ENCODE results near the gene CCDC195. TPM values are rescaled to one million over a fixed set of nuclear protein-coding genes. Genes with fewer than 3 reads are reported as not detected.

CCDC195 gene
- total RNA-seq, 1 experiment from 2014 or later = not detected

DNA sequence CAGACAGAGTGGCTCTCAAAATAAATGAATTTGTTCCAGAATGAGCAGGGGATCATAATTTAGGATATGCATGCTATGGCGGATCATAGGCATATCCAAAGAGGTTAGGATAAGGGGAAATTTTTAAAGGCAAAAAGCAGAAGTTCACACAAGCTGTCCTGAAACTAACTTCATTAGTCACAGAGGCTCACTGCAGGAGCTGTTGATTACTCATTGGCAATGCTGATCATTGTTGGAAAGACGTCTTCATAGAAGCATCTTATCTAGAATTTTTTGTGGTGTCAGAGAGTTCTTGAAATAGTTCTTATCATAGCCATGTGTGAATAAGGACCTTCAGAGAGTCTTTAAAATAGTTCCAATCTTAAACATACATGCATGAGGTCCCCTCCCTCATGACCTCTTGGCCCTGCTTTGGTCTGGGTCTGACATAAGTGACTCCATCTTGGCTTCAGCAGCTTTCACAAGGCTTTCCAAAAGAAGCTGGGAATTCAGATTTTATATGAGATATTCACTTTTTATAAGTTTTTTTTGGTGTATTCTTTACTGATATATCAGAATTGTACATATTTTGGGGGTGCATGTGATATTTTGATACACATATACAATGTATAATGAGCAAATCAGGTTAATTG, 7.5 kb upstream of the CCDC195 start:
- no peaks in the 10 kb centered on the region for H3K79me2 ChIP-seq (ENCODE audit: low read depth)
- no peaks in the 10 kb centered on the region for H4K20me1 ChIP-seq (ENCODE audit: insufficient read depth)
- TF ChIP-seq EZH2 (IDR thresholded peaks at IDR 0.05; ENCODE audit: low read depth) (no peak), CTCF (conservative IDR thresholded peaks at IDR 0.05) (no peak)
- no peaks in the 10 kb centered on the region for H3K27me3 ChIP-seq (ENCODE audit: insufficient read depth, low read depth)
- H3K4me3 ChIP-seq = no peak overlapping the region
- no peaks in the 10 kb centered on the region for H3K4me1 ChIP-seq (replicated peaks; ENCODE audit: insufficient read depth)
- H3F3A ChIP-seq (ENCODE audit: insufficient read depth, low read depth) = no peaks in the 10 kb centered on the region
- CTCF ChIA-PET = no interaction called here
- DNase-seq = no peak
- H3K36me3 ChIP-seq (ENCODE audit: low read depth) = no peaks in the 10 kb centered on the region
- no peak overlapping the region for H2AFZ ChIP-seq
- H3K4me2 ChIP-seq = no peak overlapping the region
- POLR2A ChIA-PET (ENCODE audit: unreplicated experiment) = no interaction called here
- no peak overlapping the region for H3K27ac ChIP-seq
- H3K9me2 ChIP-seq (ENCODE audit: insufficient read depth) = no peaks in the 10 kb centered on the region
- intact Hi-C loops (cut with micrococcal nuclease; ENCODE audit: unreplicated experiment) = no loop called here
- BruUV-seq (replicated peaks) = no TSS peak
- H3K9me3 ChIP-seq (ENCODE audit: insufficient read depth, low read depth) = peaks cover 11% of the 10 kb centered on the region; the same call in 1 of the 2 replicates

DNA sequence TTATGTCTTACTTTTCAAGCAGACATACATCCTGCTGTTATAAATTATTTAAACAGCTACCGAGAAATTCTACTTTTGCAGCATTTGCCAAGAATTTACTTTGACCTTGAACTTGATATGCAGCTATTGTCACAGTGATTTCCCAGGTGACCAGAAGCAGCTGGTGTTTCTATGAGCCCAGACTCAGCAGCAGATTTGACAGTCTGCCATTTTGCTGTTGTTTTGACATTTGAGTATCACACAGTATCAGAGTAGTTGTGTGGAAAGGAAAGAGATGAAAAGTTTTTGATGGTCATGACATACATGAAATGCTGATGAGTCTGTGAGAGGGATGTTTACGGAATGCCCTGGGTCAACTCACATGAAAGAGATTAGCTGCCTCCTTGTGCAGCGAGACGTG, 6.6 kb upstream of the CCDC195 start:
- POLR2A ChIA-PET (ENCODE audit: unreplicated experiment) = interaction anchor here (0.6 kb wide), 1 partner anchor 253 kb away, joined by 4 read pairs; no protein-coding TSS in a partner anchor
- H3K79me2 ChIP-seq (ENCODE audit: low read depth) = no peaks in the 10 kb centered on the region
- no peaks in the 10 kb centered on the region for H3K4me1 ChIP-seq (replicated peaks; ENCODE audit: insufficient read depth)
- H3K9me3 ChIP-seq (ENCODE audit: insufficient read depth, low read depth) = peaks cover 11% of the 10 kb centered on the region; the same call in 1 of the 2 replicates
- H3K36me3 ChIP-seq (ENCODE audit: low read depth) = no peaks in the 10 kb centered on the region
- H4K20me1 ChIP-seq (ENCODE audit: insufficient read depth) = no peaks in the 10 kb centered on the region
- no peaks in the 10 kb centered on the region for H3F3A ChIP-seq (ENCODE audit: insufficient read depth, low read depth)
- H3K27me3 ChIP-seq (ENCODE audit: insufficient read depth, low read depth) = no peaks in the 10 kb centered on the region
- TF ChIP-seq CTCF (conservative IDR thresholded peaks at IDR 0.05) (no peak), EZH2 (IDR thresholded peaks at IDR 0.05; ENCODE audit: low read depth) (no peak)
- no peak overlapping the region for H2AFZ ChIP-seq
- no peaks in the 10 kb centered on the region for H3K9me2 ChIP-seq (ENCODE audit: insufficient read depth)
- DNase-seq = no peak
- no peak overlapping the region for H3K4me3 ChIP-seq
- H3K4me2 ChIP-seq = no peak overlapping the region
- CTCF ChIA-PET = no interaction called here
- no TSS peak for BruUV-seq (replicated peaks)
- intact Hi-C loops (cut with micrococcal nuclease; ENCODE audit: unreplicated experiment) = no loop called here
- no peak overlapping the region for H3K27ac ChIP-seq

- POLR2A ChIA-PET (ENCODE audit: unreplicated experiment) = no interaction called here
- Histone ChIP-seq H3K9me2 (ENCODE audit: insufficient read depth) (no peaks in the 10 kb centered on the region), H3K4me2 (no peak overlapping the region), H3F3A (ENCODE audit: insufficient read depth, low read depth) (no peaks in the 10 kb centered on the region), H3K4me3 (no peak overlapping the region), H3K36me3 (ENCODE audit: low read depth) (no peaks in the 10 kb centered on the region), H4K20me1 (ENCODE audit: insufficient read depth) (no peaks in the 10 kb centered on the region), H3K4me1 (replicated peaks; ENCODE audit: insufficient read depth) (no peaks in the 10 kb centered on the region), H3K9me3 (ENCODE audit: insufficient read depth, low read depth) (peaks cover 11% of the 10 kb centered on the region; the same call in 1 of the 2 replicates), H3K79me2 (ENCODE audit: low read depth) (no peaks in the 10 kb centered on the region), H3K27ac (no peak overlapping the region), H3K27me3 (ENCODE audit: insufficient read depth, low read depth) (no peaks in the 10 kb centered on the region), H2AFZ (no peak overlapping the region)
- DNase-seq = peak in 1 of 2 experiments; percentile 6
- BruUV-seq (replicated peaks) = no TSS peak
- intact Hi-C loops (cut with micrococcal nuclease; ENCODE audit: unreplicated experiment) = no loop called here
- TF ChIP-seq EZH2 (IDR thresholded peaks at IDR 0.05; ENCODE audit: low read depth) = no peak
- TF ChIP-seq CTCF (conservative IDR thresholded peaks at IDR 0.05) = no peak
- CTCF ChIA-PET = no interaction called here
Measured at GRCh38 chr2:224722250-224722649, 6.1 kb upstream of the CCDC195 start.
